ENCODE results near the gene GAL3ST2. TPM values are rescaled to one million over a fixed set of nuclear protein-coding genes. Genes with fewer than 3 reads are reported as not detected.

GAL3ST2 gene
- polyA plus RNA-seq, 1 of the 3 experiments (the other 2 are of a cell fraction), result 0.15 TPM

- Histone ChIP-seq H3K79me2 (ENCODE audit: insufficient read depth) (peaks cover 7% of the 10 kb centered on the region; the same call in 1 of the 2 replicates), H3K9ac (no peak overlapping the region), H3K36me3 (replicated peaks in 1 of 2; ENCODE audit: control insufficient read depth in 1 of 2, insufficient read depth in 2 of 2, low read length in 1 of 2) (peaks cover 28 to 36% of the 10 kb centered on the region in 2 experiments), H3K9me2 (no peaks in the 10 kb centered on the region), H3K4me2 (no peak overlapping the region), H2AFZ (ENCODE audit: low read depth) (no peak overlapping the region), H3K27ac (ENCODE audit: low read depth in 2 of 2, low read length in 1 of 2) (no peak overlapping the region), H3K4me3 (ENCODE audit: low read depth in 2 of 2, low read length in 1 of 2) (no peak overlapping the region), H3F3A (replicated peaks; ENCODE audit: insufficient read depth) (no peaks in the 10 kb centered on the region), H3K27me3 (ENCODE audit: insufficient read depth) (no peaks in the 10 kb centered on the region), H4K20me1 (ENCODE audit: insufficient read depth) (peaks cover 20% of the 10 kb centered on the region), H3K9me3 (no peaks in the 10 kb centered on the region), H3K4me1 (ENCODE audit: control insufficient read depth in 1 of 2, insufficient read depth in 2 of 2, low read depth in 1 of 2, low read length in 1 of 2) (peaks cover 0 to 2% of the 10 kb centered on the region in 2 experiments; a peak in 1 of 4 replicates)
- CTCF ChIA-PET, result no interaction called here
- WGBS (ENCODE audit: low lambda C conversion rate), result 96% methylated on average over 10 of the region's 13 CpGs
- POLR2A ChIA-PET, result no interaction called here
- DNase-seq, result no peak
- no peak for TF ChIP-seq FOSL2 (IDR thresholded peaks at IDR 0.05; ENCODE audit: borderline replicate concordance, low read depth)
- no peak for TF ChIP-seq REST (IDR thresholded peaks at IDR 0.05; ENCODE audit: low read depth, low read length)
- no peak for TF ChIP-seq TAF1 (IDR thresholded peaks at IDR 0.05; ENCODE audit: borderline replicate concordance, low read depth, low read length)
- TF ChIP-seq IRF3 (IDR thresholded peaks at IDR 0.05; ENCODE audit: low read depth, low read length), result no peak
- no peak for TF ChIP-seq RFX5 (IDR thresholded peaks at IDR 0.05; ENCODE audit: low read length)
- no peak for TF ChIP-seq SIN3A (IDR thresholded peaks at IDR 0.05; ENCODE audit: borderline replicate concordance, low read depth, low read length)
- no peak for TF ChIP-seq SMC3 (IDR thresholded peaks at IDR 0.05; ENCODE audit: low read depth, low read length)
- TF ChIP-seq NRF1 (IDR thresholded peaks at IDR 0.05; ENCODE audit: low read depth, low read length), result no peak
- no peak for TF ChIP-seq JUND (IDR thresholded peaks at IDR 0.05)
- TF ChIP-seq RCOR1 (IDR thresholded peaks at IDR 0.05; ENCODE audit: low read length), result no peak
- TF ChIP-seq MXI1 (IDR thresholded peaks at IDR 0.05; ENCODE audit: low read depth, low read length), result no peak
- no peak for TF ChIP-seq EZH2phosphoT487 (IDR thresholded peaks at IDR 0.05; ENCODE audit: borderline replicate concordance, low read depth)
- no peak for TF ChIP-seq GABPA (IDR thresholded peaks at IDR 0.05; ENCODE audit: low read depth)
- TF ChIP-seq CHD2 (IDR thresholded peaks at IDR 0.05; ENCODE audit: low read length, partially characterized antibody), result no peak
Observed at GRCh38 chr2:241745276-241745675, 31.3 kb upstream of the GAL3ST2 start.
